ENCODE data around the gene ILK.

The ILK gene

GRCh38 chr11:6603287-6604080 lies at the start of gene ILK, which contains the start of gene RRP8:
ILK (plus strand) TSS chr11:6603774; CDS start chr11:6604272, 498 bp downstream.
RRP8 (minus strand) TSS chr11:6603616; CDS start chr11:6603502, 114 bp downstream.
- DNase-seq (ENCODE audit: low read depth in 1 of 2, low spot score in 1 of 2) = peak; percentile 69 to 80

GRCh38 chr11:6554828-6555706 lies 48.5 kb upstream of the ILK start:
- DNase-seq (ENCODE audit: low read depth in 1 of 2, low spot score in 1 of 2) = no peak

- no peak for DNase-seq (ENCODE audit: low read depth in 1 of 2, low spot score in 1 of 2)
These were observed 47.2 kb upstream of the ILK start for GRCh38 chr11:6556139-6556949.

DNA sequence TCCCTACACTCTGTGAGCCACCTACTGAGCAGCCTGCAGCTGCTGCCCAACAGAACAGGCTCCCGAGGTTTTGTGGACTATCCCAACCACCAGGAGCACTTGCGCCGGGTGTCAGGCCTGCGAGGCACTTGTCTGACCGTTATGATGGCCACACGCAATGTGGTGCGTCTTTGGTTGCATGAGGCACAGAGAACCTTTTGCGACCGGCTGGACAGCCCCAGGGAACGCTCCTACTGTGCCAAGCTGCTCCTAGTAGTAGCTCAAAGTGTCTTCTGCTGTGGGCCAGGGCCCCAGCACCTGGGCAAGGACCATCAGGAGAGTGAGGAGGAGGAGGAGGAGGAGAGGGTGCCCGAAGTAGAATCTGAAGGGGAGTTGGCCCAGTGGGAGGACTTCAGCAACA lies 46.5 kb upstream of the ILK start:
- DNase-seq (ENCODE audit: low read depth in 1 of 2, low spot score in 1 of 2) = no peak

DNA sequence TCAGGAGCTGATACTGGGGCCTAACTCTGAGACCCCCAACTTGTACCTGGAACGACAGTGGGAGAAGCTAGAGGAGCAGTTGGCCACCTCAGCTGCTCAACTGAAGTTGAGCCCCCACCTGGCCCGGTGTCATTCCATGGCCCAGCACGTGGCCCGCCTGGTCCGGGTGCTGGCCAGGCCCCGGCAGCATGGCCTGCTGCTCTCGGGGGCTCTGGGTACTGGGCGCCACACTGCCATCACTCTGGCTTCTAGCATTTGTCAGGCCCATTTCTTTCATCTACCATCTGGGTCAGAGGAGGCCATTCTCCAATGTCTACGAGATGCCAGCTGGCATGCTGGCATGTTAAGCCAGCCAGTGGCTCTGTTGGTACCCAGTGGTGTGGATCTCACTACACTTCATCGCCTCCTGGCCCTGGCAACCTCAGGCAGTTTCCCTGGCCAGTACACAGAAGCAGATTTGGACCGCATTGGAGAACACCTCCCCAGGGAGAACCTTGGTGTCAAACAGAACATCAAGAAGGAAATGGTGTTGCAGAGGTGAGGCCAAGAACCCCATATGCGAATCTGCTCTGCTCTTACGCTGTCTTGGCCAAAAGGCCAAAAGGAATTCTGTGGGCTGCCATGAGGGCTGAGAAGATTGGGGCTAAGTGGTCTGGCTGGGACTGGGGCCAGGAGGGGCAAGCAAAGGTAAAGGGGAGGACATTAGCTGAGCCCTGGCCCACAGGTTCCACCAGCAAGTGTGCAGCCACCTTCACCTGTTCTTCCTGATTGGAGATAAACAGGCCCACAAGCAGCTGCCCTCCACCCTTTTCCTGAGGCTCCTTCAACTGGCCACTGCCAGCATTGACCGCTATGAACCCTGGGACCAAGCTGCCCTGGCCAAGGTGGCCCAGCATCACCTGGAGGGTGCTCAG lies 45.6 kb upstream of the ILK start:
- no peak for DNase-seq (ENCODE audit: low read depth in 1 of 2, low spot score in 1 of 2)

GRCh38 chr11:6559369-6559768 lies 44.2 kb upstream of the ILK start:
- DNase-seq (ENCODE audit: low read depth in 1 of 2, low spot score in 1 of 2) = no peak

DNA sequence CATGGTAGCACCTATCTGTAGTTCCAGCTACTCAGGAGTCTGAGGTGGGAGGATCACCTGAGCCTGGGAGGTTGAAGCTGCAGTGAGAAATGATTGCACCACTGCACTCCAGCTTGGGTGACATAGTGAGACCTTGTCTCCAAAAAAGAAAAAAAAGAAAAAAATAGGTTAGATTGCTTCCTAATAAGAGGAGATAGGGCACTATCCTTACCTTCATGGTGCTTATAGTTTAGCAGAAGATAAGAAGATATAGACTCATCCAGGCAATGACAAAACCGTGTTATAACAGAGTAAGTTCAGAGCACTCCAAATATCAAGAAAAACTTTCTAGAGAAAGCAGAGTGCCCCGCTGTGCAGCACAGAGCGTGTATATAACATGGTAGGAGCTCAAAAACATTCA lies 42.3 kb upstream of the ILK start:
- DNase-seq (ENCODE audit: low read depth in 1 of 2, low spot score in 1 of 2) = no peak

DNA sequence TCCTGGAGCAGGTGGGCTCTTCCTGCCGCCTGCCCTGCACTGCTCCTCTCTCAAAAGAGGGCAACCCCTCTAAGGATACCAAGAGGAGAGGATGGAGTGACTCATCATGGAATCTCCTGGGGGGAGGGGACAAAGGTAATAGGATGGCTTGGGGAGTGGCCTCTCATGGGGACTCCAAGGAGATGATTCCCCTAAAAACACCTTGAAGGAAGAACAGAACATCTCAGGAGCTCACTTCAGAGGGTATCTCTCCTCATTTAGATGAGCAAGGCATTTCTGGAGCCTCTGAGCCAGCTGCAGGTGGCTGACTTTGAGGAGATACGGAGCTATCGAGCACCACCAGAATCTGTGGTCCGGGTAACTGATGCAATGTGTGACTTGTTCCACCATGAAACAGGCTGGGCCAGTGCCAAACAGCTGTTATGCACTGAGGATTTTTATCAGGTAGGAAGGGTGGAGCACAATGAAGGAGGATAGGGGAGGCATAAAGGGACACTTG lies 40.4 kb upstream of the ILK start:
- DNase-seq (ENCODE audit: low read depth in 1 of 2, low spot score in 1 of 2) = no peak

- DNase-seq (ENCODE audit: low read depth in 1 of 2, low spot score in 1 of 2) = no peak
These were observed 39.9 kb upstream of the ILK start for GRCh38 chr11:6563667-6564066.

DNA sequence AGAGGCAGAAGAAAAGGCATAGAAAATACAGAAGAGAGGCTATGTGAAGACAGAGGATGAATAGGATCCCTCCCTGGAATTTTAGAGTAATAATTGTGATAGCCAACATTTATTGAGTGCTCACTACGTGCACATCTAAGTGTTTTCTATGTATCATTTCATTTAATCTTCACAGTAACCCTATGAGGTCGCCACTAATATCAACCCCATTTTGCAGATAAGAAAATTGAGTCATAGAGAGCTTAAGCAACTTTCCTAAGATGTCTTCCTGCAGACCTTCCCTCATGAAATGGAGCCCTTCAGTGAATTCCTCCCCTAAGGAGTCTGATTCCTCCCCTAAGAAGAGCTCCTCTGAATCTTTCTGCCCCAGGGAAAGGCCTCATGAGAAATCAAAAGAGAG lies 38.2 kb upstream of the ILK start:
- DNase-seq (ENCODE audit: low read depth in 1 of 2, low spot score in 1 of 2) = no peak

DNA sequence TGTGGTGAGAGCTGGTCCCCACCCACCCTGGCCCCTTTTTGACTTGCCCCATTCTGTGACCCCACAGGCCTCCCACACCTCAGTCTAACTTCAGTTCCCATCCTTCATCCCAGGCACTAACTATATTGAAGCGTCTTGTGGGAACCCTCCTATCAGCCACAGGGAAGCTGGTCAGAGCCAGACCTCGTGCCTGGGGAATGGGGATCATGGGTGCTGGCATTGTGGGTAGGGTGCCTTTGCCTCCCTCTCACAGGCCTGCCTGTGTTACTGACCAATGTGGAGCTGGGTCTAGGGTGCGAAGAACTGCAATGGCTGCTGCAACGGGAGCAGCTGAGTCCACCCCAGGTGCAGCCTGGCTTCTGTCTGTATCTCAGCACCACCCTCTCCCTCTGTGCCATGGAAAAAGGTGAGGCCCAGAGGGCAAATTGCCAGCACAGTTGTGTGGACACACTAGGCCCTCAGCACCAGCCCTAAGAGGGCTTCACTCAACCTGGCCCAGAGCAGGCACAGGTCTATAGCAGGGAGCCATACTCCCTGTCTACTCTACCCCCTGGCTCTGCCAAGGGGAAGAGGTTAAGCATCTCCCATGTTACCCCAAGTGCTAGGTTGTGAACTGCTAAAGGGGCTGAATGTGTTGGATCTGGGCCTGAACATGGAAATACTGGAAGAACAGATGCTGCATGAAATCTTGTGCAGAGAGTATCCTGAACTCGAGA lies 37.4 kb upstream of the ILK start:
- DNase-seq (ENCODE audit: low read depth in 1 of 2, low spot score in 1 of 2) = no peak

DNA sequence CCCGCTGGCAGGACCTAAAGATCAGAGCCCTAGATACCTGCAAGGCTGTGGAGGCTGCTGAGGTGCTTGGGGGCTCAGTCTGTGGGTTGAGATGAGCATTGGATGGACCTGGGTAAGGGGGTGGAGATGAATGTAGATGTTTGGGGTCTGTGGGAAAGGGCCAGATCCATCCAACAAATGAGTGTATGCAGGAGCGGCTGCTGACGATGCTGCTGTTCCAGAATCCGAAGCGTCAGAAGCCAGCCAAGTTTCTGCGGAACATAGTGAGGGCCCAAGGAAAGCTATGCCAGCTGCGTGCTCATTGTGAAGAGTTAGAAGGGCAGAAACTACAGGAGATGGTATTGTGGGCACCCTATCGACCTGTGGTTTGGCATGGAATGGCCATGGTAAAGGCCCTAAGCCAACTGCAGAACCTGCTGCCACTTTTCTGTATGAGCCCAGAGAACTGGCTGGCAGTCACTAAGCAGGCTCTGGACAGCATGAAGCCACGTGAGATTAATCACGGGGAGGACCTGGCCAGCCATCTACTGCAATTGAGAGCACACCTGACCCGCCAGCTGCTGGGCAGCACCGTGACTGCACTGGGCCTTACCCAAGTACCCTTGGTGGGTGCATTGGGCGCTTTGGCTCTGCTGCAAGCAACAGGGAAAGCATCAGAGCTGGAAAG lies 36.7 kb upstream of the ILK start:
- DNase-seq (ENCODE audit: low read depth in 1 of 2, low spot score in 1 of 2) = no peak

DNA sequence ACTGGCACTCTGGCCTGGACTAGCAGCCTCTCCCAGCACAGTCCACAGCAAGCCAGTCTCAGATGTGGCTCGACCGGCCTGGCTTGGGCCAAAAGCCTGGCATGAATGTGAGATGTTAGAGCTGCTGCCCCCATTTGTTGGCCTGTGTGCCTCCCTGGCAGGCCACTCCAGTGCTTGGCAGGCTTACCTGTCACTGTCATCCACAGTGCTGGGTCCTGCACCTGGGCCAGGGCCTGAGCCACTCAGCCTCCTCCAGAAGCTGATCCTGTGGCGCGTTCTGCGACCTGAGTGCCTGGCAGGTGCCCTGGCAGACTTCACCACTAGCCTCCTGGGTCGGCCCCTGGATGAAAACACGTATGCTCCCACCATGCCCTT lies 36.2 kb upstream of the ILK start:
- DNase-seq (ENCODE audit: low read depth in 1 of 2, low spot score in 1 of 2) = no peak

DNA sequence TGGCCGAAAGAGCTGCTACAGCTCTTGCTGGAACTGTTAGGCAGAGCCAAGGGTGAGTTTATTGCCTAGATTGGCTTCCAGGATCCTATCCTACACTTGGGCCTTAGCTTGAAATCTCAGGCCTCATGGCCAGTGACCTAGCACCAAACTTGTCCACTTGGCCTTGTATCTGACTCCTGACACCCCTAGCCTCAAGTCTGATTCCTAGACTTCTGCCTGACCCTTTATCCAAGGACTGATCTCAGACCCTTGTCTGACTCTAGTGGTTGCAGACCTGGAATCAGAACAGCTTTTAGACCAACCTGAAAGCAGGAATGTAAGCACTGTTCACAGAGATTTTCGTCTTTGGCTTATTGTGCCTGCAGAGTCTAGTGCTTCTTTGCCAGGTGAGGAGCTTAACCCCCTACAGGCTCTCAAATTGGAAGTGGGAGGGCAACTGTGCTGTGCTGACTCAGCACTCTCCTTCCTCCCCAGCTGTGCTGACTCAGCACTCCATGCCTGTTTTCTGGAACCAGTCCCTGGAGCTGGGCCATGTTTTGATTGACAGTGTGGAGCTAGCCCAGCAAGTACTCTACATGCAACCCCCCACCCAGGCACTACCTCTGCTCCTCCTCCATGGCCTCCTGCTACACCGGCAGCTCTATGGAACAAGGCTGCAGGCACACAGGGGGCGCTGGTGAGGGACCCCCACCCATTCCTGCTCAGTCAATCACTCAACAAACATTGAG lies 35.2 kb upstream of the ILK start:
- no peak for DNase-seq (ENCODE audit: low read depth in 1 of 2, low spot score in 1 of 2)

DNA sequence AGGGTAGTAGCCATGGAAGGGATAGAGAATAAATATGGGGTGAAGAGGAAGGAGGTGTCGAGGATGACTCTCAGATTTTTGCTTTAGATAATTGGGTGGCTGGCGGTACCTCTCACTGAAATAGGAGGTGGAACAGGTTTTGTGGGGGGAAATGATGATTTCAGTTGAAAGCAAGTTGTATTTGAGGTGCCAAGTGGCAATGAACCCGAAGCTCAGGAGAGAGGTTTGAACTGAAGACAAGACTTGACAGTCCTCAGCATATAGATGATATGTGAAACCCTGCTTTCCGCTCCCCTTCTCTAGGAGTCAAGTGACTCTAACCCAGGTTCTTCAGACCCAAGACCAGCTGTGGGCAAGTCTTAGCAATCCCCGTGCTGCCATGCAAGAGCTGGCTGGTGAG lies 33.9 kb upstream of the ILK start:
- no peak for DNase-seq (ENCODE audit: low read depth in 1 of 2, low spot score in 1 of 2)

DNA sequence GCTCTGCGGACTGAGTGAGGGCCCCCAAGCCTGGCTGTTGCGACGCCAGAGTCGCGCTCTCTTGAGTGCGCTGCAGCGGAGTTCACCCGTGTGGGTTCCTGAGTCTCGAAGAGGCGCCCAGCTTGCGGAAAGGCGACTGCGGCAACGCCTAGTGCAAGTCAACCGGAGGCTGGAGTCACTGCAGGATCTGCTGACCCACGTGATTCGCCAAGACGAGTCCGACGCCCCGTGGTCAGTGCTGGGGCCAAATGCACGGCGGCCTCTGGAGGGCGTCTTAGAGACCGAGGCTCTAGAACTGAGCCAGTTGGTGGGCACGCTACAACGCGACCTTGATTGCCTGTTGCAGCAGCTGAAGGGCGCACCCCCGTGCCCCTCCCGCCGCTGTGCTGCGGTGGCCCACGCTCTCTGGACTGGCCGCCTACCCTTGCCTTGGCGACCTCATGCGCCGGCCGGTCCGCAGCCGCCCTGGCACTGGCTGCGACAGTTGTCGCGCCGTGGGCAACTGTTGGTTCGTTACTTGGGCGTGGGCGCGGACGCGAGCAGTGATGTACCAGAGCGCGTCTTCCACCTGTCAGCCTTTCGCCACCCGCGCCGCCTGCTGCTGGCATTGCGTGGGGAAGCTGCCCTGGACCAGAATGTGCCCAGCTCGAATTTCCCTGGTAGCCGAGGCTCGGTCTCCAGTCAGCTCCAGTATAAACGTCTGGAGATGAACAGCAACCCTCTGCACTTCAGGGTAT lies 32.7 kb upstream of the ILK start:
- no peak for DNase-seq (ENCODE audit: low read depth in 1 of 2, low spot score in 1 of 2)

- no peak for DNase-seq (ENCODE audit: low read depth in 1 of 2, low spot score in 1 of 2)
These were observed 32.1 kb upstream of the ILK start for GRCh38 chr11:6571434-6572008.

Data from activated CD4-positive, alpha-beta T cell treated with anti-CD3 and anti-CD28 coated beads, Interleukin-2, amount 50 U/mL, for 24 hours (primary cell).